ENCODE results near the gene FGD1.
"Not testable (repeated sequence)": the region's sequence is repeated elsewhere in the genome, so short reads cannot be mapped to it uniquely, and the experiment has no call there.

FGD1 gene

DNA sequence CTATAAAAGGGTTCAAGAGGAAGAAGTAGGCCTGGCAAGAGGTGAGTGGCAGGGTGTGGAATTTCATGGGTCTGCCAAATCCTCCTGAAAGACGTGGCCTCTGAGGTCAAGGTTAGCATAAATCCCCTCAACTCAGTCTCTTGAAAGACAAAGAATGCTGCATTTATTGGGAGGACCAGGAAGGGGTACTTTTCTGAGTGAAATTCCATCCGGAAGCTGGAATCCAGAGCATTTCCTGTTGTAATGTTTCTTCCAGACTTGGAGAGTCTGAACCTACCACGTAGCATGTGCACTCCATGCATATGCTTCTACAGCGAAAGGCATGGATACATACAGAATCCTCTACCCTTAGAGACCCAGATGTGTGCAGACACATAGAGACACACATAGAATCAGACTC is 13.4 kb upstream of the FGD1 start:
- TF ChIP-seq, protein P1, sequence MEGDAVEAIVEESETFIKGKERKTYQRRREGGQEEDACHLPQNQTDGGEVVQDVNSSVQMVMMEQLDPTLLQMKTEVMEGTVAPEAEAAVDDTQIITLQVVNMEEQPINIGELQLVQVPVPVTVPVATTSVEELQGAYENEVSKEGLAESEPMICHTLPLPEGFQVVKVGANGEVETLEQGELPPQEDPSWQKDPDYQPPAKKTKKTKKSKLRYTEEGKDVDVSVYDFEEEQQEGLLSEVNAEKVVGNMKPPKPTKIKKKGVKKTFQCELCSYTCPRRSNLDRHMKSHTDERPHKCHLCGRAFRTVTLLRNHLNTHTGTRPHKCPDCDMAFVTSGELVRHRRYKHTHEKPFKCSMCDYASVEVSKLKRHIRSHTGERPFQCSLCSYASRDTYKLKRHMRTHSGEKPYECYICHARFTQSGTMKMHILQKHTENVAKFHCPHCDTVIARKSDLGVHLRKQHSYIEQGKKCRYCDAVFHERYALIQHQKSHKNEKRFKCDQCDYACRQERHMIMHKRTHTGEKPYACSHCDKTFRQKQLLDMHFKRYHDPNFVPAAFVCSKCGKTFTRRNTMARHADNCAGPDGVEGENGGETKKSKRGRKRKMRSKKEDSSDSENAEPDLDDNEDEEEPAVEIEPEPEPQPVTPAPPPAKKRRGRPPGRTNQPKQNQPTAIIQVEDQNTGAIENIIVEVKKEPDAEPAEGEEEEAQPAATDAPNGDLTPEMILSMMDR (IDR thresholded peaks at IDR 0.05; ENCODE audit: low read length, missing control alignments), result no peak
- H3K4me3 ChIP-seq (replicated peaks; ENCODE audit: low read depth, low read length), result no peak overlapping the region
- peak; percentile 67 for DNase-seq (ENCODE audit: low read depth)

DNA sequence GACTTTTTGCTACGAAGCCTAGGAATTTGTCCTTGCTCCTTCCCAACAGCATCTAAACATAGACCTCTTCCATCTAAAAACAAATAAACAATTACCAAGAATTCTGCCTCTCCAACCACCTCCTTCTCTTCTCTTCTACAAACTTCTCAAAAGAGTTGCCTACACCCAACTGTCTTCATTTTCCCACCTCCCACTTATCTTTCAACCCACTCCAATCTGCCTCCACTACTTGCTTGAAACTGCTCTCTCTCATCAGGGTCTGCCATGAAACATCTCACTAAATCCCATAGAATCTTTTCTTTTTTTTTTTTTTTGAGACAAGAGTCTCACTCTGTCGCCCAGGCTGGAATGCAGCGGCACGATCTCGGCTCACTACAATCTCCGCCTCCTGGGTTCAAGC is 902 bp upstream of the FGD1 start:
- TF ChIP-seq, protein P1 (IDR thresholded peaks at IDR 0.05; ENCODE audit: low read length, missing control alignments), result no peak
- no peak overlapping the region for H3K4me3 ChIP-seq (replicated peaks; ENCODE audit: low read depth, low read length)
- DNase-seq (ENCODE audit: low read depth), result no peak

DNA sequence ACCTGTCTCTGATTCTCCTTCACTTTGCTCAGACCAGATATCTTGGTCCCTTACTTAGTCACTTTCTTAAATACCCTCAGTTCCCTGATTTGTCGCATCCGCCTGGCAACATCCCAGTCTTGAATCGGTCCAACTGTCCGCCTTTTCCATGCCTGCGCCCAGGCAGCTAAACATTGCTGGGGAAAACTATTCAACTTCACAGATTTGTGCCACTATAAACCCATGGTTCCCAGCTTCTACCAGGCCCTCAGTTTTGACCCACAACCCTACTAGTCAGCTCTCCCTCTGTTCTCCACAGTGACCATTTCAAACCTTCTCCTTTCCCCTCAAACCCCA is 451 bp upstream of the FGD1 start:
- TF ChIP-seq, protein P1 (IDR thresholded peaks at IDR 0.05; ENCODE audit: low read length, missing control alignments), result no peak
- DNase-seq (ENCODE audit: low read depth), result no peak
- H3K4me3 ChIP-seq (replicated peaks; ENCODE audit: low read depth, low read length), result peak overlapping the region; percentile 62

DNA sequence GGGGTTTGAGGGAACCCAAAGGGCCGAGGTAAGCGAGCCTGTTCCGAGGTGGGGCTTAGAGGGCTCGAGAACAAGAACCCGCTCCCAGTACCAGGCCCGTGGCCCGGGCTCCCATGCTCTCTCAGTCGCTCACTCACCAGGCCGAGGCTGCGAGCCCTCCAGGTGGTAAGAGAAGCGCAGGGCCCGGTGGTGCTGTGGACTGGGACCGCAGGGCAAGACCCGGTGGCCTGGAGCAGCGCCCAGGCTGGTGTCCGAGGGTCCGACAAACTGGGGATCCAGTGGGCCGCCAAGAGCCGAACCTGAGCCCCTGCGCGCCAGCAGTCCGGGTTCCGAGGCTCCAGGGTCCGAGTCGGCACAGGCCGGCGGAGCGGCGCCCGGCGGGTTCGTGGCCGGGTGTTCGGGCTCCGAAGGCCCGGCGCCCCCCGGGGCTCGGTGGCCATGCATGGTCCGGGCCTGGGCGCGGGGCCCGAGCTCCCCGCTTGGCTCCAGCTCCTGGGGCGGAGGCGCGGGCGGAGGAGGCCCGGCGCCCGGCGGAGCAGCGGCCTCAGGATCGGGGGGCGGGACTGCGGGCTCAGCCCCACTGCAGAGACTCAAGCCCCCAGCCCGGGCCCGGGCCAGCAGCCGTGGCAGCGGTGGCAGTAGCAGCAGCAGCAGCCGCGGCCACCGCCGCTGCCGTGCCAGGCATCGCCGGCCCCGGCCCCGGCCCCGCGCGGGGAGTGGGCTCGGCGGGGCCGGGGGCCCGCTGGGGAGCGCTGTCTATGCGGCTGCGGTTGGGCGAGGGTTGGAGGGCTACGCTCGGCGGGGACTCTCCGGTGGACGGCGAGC is 833 bp downstream of the FGD1 start:
- DNase-seq (ENCODE audit: low read depth), result peak; percentile 17
- H3K4me3 ChIP-seq (replicated peaks; ENCODE audit: low read depth, low read length), result peak overlapping the region; percentile 62
- TF ChIP-seq, protein P1 (IDR thresholded peaks at IDR 0.05; ENCODE audit: low read length, missing control alignments), result no peak

DNA sequence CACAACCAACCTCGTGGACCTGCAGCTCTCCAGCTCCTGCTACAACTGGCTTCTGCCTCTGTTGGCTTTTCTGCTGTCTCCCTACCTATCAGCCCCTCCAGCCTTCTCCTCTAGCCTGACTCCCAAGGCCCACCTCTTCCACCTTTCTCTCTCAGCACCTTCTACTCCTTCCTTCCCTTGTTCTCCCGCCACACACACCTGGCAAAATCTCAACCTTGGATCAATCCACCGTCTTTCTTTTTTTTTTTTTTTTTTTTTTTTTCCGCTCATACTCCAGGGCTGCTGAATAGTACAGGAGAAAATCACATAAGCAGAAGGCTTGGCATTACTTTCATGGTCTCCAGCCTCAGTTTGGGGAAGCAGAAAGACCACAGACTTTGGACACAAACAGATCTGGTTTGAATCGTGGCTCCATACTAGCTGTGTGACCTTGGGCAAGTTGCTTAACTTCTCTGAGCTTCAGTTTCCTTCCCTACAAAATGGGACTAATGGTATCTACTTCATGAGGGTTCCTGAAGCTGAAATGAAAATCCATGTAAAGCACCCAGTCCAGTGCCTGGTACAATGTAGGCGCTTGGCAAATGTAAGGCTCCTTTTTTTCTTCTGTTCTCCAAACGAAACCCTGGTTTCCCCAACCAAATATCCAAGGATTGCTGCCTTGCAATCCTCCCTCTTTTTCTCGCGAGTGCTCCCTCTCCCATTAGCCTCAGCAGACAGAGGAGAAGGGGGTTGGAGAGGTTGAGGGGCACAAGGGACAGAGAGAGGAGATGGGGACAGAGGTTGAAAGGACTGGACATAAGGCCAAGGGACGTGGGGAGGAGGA is 1.7 kb downstream of the FGD1 start:
- DNase-seq (ENCODE audit: low read depth), result no peak
- TF ChIP-seq, protein P1 (IDR thresholded peaks at IDR 0.05; ENCODE audit: low read length, missing control alignments), result no peak
- peak overlapping the region; percentile 62 for H3K4me3 ChIP-seq (replicated peaks; ENCODE audit: low read depth, low read length)

DNA sequence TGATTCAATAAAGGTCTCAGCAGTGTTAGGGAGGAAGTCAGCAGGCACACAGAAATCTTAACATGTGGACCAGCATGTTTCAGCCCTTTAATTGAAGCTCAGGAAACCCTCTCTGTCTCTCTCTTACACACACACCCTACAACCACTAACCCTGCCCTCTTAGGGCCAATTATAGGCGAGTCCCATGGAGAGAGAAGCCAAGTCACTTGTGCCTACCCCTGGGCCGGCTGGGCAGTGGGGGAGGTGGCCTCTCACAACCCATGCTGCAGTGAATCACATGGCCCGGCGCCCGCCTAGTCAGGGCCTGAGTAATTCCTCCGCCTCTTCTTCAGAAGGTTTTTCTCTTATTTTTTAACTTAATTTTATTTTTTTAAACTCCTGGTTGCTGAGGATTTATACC is 3.7 kb downstream of the FGD1 start:
- TF ChIP-seq, protein P1 (IDR thresholded peaks at IDR 0.05; ENCODE audit: low read length, missing control alignments), result no peak
- H3K4me3 ChIP-seq (replicated peaks; ENCODE audit: low read depth, low read length), result no peak overlapping the region
- DNase-seq (ENCODE audit: low read depth), result peak; percentile 49

DNA sequence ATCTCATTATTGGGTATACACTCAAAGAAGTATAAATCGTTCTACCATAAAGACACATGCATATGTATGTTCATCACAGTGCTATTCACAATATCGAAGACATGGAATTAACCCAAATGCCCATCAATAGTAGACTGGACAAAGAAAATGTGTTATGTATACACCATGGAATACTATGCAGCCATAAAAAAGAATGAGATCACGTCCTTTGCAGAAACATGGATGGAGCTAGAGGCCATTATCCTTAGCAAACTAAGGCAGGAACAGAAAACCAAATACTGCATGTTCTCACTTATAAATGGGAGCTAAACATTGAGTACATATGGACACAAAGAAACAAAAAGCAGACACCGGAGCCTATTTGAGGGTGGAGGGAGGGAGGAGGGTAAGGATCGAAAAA is 6.2 kb downstream of the FGD1 start:
- not testable (repeated sequence) for H3K4me3 ChIP-seq (replicated peaks; ENCODE audit: low read depth, low read length); DNase-seq (ENCODE audit: low read depth)
